ENCODE data around the gene SMAD3.

DNA sequence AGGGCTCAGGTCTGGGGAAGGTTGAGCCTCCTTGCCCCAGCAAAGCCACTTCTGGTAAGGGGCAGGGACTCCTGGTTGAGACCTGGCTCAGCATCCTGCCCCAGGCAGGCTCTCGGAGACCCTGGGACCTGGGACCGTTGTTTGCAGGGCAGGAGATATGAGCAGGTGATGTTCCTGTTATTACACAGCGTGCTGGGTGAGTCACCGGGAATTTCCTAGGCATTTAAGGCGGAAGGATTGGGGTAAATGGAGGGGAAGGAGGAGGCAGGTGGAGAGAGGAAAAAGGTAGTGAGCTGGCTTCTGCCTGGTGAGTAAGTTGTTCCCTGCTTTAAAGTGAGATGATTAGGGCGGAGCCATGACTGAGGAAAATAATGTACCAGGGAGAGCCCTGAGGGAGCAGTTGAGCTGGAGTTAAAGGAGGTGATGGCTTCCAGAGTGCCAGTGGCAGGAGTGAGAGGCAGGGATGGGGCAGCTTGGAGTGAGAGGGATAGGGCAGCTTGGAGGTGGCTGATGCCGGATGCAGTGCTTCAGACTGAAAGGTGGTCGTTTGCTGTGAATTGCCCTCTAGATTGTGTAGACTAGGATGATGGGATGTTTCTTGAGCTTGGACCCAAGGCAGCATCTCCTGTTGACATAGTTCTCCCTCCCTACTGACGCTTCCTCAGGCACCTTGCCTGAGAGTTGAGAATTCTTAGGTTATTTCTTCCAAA, 109.6 kb downstream of the SMAD3 start:
- TF ChIP-seq, protein P1, sequence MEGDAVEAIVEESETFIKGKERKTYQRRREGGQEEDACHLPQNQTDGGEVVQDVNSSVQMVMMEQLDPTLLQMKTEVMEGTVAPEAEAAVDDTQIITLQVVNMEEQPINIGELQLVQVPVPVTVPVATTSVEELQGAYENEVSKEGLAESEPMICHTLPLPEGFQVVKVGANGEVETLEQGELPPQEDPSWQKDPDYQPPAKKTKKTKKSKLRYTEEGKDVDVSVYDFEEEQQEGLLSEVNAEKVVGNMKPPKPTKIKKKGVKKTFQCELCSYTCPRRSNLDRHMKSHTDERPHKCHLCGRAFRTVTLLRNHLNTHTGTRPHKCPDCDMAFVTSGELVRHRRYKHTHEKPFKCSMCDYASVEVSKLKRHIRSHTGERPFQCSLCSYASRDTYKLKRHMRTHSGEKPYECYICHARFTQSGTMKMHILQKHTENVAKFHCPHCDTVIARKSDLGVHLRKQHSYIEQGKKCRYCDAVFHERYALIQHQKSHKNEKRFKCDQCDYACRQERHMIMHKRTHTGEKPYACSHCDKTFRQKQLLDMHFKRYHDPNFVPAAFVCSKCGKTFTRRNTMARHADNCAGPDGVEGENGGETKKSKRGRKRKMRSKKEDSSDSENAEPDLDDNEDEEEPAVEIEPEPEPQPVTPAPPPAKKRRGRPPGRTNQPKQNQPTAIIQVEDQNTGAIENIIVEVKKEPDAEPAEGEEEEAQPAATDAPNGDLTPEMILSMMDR (IDR thresholded peaks at IDR 0.05), result no peak
- no peak for TF ChIP-seq POLR2A (IDR thresholded peaks at IDR 0.05)
